GM21381 (cell line): Measurements from ENCODE around the gene HOXA13.

Source experiments
- ATAC-seq: cut with Tn5 transposase; IDR thresholded peaks from one replicate; pipeline ENCODE4 v1.9.1; 2021; ENCODE audit warnings: mild to moderate bottlenecking, moderate library complexity; ENCODE audit not compliant: unreplicated experiment

Gene HOXA13

GRCh38 chr7:27161214-27161720 lies 38.6 kb downstream of the HOXA13 start:
- no peak for ATAC-seq

- no peak for ATAC-seq
These were observed 39.2 kb downstream of the HOXA13 start for GRCh38 chr7:27160546-27161213.

- ATAC-seq, result no peak
These were observed 39.7 kb downstream of the HOXA13 start for GRCh38 chr7:27160145-27160545.

- no peak for ATAC-seq
These were observed 40.4 kb downstream of the HOXA13 start for GRCh38 chr7:27159266-27160144.

- no peak for ATAC-seq
These were observed 41.2 kb downstream of the HOXA13 start for GRCh38 chr7:27158436-27159265.

GRCh38 chr7:27157702-27158431 lies 42.0 kb downstream of the HOXA13 start:
- ATAC-seq, result no peak

- ATAC-seq, result no peak
These were observed 42.8 kb downstream of the HOXA13 start for GRCh38 chr7:27156916-27157701.

GRCh38 chr7:27156508-27156898 lies 43.4 kb downstream of the HOXA13 start, which contains the start of gene HOXA7:
HOXA7 (minus strand) TSS chr7:27156675; CDS start chr7:27156545, 130 bp downstream.
- no peak for ATAC-seq

- ATAC-seq, result no peak
These were observed 43.9 kb downstream of the HOXA13 start for GRCh38 chr7:27155816-27156507.

- ATAC-seq, result no peak
These were observed 44.7 kb downstream of the HOXA13 start for GRCh38 chr7:27154901-27155815.

GRCh38 chr7:27154369-27154768 lies 45.5 kb downstream of the HOXA13 start:
- no peak for ATAC-seq

GRCh38 chr7:27153526-27153925 lies 46.4 kb downstream of the HOXA13 start:
- ATAC-seq, result no peak

- no peak for ATAC-seq
These were observed 47.0 kb downstream of the HOXA13 start for GRCh38 chr7:27152816-27153442.

- no peak for ATAC-seq
These were observed 47.7 kb downstream of the HOXA13 start, which contains the start of gene HOXA3 for GRCh38 chr7:27151931-27152815. HOXA3 (minus strand) TSS chr7:27152583; CDS start chr7:27110640, 41,943 bp downstream.

- no peak for ATAC-seq
These were observed 48.5 kb downstream of the HOXA13 start for GRCh38 chr7:27151341-27151930.
